HG03457 (cell line): ENCODE measurements around the gene PPIA.
"Not testable (repeated sequence)": the region's sequence is repeated elsewhere in the genome, so short reads cannot be mapped to it uniquely, and the experiment has no call there.

Source experiments
- ATAC-seq: cut with Tn5 transposase; IDR thresholded peaks from one replicate; pipeline ENCODE4 v1.9.1; 2021; ENCODE audit warnings: moderate number of reproducible peaks; ENCODE audit not compliant: unreplicated experiment

PPIA gene

GRCh38 chr7:44784364-44784763 is 12.1 kb upstream of the PPIA start:
- ATAC-seq, result no peak

DNA sequence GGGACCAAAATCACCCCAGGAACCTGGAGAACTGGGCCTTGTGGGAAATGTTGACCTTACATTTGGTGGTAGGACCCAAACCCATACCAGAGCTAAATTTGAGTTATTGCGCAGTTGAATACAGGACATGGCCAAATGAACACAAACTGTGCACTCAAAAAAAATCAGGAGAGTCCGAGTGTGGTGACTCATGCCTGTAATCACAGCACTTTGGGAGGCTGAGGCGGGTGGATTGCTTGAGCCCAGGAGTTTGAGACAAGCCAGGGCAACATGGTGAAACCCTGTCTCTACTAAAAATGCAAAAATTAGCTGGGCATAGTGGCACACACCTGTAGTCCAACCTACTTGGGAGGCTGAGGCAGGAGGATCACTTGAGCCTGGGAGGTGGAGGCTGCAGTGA is 11.3 kb upstream of the PPIA start:
- ATAC-seq, result not testable (repeated sequence)

GRCh38 chr7:44787041-44787440 is 9.4 kb upstream of the PPIA start:
- no peak for ATAC-seq

DNA sequence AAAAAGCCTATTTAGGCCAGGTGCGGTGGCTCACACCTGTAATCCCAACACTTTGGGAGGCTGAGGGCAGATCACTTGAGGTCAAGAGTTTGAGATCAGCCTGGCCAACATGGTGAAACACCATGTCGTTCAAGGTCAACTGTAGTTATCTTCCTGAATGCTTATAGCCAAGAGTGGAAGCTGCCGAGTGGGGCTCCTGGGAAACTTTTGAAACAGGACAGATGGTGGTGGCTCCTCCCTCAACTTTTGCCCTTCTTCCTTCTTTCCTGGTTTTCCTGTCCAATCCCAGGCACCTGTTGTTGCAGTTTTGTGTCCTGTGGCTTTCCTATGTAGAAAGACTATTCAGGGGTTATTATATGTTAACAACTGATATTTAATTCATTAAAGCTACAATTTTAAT is 8.7 kb upstream of the PPIA start:
- ATAC-seq, result no peak

DNA sequence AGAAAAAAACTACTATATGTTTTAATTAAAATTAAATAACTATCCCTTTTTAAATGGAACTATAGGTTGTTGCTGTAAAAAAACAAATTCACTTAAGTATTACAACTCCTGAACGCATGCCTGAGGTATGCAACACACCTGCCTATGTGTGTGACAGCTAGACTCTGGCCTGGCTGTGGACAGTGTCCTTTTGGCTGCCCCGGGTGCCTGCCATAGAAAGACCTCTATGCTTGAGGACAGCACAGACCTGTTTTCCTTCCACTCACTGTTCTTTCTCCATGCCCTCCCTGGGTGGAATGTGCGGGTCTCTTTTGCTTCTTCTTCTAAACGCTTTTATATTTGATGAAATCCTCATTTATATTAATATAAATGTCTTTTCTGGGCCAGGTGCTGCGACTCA is 6.5 kb upstream of the PPIA start:
- no peak for ATAC-seq

GRCh38 chr7:44791278-44792219 is 4.9 kb upstream of the PPIA start:
- ATAC-seq, result no peak

DNA sequence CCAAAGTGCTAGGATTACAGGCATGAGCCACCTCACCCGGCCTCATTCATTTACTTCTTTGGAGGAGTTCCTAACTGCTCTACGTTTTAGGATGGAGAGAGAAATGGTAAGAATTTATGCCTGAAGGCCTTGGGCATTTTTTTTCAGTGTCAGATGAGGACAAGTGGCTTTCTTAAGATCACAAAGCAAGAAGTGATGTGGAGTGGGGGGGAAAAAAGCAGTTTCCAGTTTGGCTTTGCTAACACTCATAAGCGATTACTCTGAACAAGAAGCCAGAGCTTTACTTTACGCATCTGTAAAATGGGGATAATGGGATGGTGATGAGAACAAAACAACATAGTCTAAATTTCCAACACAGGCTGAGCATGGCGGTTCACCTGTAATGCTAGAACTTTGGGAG is 2.6 kb upstream of the PPIA start:
- ATAC-seq, result no peak

DNA sequence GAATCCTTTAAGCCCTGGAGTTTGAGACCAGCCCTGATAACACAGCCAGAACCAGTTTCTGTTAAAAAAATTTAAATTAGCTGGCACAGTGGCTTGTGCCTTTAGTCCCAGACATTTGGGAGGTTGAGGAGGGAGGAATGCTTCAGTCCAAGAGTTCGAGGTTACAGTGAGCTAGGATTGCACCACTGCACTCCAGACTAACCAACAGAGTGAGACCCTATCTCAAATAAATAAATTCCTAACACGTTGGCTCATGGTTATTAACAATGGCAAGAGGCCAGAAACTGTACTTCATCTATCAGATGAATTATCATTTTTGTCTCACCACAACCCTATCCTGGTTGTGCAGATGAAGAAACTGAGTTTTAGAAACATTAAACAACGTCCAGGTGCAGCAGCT is 2.1 kb upstream of the PPIA start:
- ATAC-seq, result no peak

DNA sequence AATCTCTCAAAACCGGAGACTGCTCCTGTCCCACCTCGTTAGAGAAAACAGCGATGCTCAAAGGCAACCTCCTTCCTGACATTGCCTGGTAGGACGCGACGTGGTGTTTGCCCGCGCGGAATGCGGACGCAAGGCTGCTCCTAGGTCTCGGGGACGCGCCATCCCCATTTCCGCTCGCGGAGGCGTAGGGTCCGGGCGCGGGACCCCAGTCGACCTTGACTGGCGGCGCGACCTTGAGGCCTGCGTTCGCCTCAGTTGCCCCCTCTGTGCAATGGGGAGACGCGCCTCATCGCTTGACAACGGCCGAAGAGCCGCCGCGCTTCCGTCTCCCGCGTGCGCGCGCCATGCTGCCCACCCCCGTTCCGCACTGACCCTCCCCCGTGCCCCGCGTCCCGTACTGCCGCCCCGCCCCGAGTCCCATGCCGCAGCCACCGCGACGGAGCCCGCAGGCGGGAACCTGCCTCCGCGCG is 412 bp upstream of the PPIA start:
- ATAC-seq, result peak; percentile 12

- no peak for ATAC-seq
These were observed 1.1 kb downstream of the PPIA start for GRCh38 chr7:44797329-44798258.

DNA sequence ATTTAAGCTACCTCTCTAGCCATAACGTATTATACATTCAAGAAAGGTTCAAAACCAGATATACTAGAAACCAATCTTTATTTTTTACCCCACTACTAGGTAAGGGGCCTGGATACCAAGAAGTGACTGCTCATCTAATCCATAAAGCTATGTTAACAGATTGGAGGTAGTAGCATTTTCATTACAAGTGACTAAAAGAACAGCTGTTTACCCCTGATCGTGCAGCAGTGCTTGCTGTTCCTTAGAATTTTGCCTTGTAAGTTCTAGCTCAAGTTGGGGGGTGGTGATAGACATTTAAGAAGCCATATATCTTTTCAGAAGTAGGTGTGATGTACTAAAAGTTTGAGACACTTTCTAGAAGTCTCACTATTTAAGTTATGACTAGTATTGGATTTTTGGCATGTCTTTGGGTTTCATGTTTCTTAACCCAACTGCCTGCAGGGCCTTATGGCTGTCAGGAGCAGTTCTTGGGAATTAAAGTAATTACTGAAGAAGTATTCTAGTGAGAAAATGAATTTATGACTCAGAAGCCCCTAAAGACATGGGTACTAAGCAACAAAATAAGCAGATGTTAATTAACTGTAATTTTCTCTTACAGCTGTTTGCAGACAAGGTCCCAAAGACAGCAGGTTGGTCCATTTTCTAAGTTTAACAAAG is 2.3 kb downstream of the PPIA start:
- no peak for ATAC-seq

DNA sequence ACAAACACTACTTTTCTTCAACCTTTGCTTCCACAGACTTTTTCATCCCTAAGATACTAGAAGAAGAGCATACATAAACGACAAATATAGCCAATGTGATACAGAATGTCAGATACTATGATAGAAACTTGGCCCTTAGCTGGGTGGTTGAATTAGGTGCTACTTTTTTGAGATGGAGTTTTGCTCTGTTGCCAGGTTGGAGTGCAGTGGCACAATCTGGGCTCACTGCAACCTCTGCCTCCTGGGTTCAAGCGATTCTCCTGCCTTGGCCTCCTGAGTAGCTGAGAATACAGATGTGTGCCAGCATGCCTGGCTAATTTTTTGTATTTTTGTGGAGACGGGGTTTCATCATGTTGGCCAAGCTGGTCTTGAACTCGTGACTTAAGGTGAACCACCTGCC is 3.5 kb downstream of the PPIA start:
- ATAC-seq, result no peak

- no peak for ATAC-seq
These were observed 5.4 kb downstream of the PPIA start for GRCh38 chr7:44801890-44802289.

DNA sequence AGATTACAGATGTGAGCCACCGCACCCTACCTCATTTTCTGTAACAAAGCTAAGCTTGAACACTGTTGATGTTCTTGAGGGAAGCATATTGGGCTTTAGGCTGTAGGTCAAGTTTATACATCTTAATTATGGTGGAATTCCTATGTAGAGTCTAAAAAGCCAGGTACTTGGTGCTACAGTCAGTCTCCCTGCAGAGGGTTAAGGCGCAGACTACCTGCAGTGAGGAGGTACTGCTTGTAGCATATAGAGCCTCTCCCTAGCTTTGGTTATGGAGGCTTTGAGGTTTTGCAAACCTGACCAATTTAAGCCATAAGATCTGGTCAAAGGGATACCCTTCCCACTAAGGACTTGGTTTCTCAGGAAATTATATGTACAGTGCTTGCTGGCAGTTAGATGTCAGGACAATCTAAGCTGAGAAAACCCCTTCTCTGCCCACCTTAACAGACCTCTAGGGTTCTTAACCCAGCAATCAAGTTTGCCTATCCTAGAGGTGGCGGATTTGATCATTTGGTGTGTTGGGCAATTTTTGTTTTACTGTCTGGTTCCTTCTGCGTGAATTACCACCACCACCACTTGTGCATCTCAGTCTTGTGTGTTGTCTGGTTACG is 6.0 kb downstream of the PPIA start:
- no peak for ATAC-seq

DNA sequence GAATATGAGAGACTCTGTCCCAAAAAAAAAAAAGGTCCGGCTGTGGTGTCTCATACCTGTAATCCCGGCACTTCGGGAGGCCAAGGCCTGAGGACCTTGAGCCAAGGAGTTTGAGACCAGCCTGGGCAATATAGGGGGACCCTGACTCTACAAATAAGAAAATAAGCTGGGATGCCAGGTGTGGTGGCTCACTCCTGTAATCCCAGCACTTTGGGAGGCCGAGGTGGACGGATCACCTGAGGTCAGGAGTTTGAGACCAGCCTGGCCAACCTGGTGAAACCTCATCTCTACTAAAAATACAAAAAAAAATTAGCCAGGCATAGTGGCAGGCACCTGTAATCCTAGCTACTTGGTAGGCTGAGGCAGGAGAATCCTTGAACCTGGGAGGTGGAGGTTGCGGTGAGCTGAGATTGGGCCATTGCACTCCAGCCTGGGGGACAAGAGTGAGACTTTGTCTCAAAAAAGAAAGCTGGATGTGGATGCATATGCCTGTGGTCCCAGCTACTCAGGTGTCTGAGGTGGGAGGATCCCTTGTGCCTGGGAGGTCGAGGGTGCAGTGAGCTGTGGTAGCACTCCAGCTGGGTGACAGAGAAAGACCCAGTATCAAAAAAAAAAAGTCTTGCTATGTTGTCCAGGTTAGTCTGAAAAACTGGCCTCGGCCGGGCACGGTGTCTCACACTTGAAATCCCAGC is 7.5 kb downstream of the PPIA start:
- ATAC-seq, result not testable (repeated sequence)

GRCh38 chr7:44805950-44806349 is 9.5 kb downstream of the PPIA start:
- ATAC-seq, result no peak

DNA sequence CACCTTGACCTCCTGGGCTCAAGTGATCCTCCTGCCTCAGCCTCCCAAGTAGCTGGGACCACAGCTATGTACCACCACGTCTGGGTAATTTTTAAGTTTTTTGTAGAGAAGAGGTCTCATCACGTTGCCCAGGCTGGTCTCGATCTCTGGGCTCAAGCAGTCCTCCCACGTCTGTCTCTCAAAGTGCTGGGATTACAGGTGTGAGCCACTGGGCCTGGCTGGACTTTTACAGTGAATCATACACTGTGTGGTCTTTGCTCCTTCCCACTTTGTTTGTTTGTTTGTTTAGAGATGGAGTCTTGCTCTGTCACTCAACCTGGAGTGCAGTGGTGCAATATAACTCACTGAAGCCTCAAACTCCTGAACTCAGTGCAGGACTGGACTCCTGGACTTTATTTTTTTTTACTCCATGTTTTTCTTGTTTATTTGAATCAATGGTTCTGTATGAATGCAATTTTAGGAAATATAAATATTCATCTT is 12.5 kb downstream of the PPIA start:
- no peak for ATAC-seq

GRCh38 chr7:44811093-44811492 is 14.6 kb downstream of the PPIA start:
- no peak for ATAC-seq

- ATAC-seq, result no peak
These were observed 15.1 kb downstream of the PPIA start for GRCh38 chr7:44811571-44811970.

DNA sequence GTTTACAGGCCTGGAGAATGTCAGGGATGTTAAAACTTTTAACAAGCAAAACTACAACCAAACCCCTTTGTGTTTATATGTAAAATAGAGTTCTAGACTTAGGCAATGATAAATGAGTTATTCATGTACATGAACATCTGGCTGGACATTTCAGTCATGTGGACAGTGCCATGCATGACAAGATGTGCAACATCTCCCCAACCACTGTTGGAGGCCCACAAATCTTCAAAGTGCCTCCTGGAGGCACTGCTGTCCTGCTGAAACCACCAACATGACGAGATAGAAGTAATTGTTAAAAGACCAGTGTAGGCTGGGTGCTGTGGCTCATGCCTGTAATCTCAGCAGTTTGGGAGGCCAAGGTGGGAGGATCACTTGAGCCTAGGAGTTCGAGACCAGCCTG is 18.4 kb downstream of the PPIA start:
- ATAC-seq, result no peak
